GM12875 (cell line): Measurements from ENCODE around the gene LRBA.

Source experiments
- H3K4me3 ChIP-seq: one replicate; pipeline ENCODE4 v1.5.1; 2011; ENCODE audit warnings: low read depth, low read length, control low read depth
- TF ChIP-seq, protein P1 (sequence below): IDR thresholded peaks from 2 replicates; pipeline ENCODE4 v1.5.1; 2011; ENCODE audit warnings: low read depth, mild to moderate bottlenecking, control low read depth, inconsistent platforms, low read length, moderate library complexity, borderline replicate concordance; ENCODE audit not compliant: insufficient read depth

LRBA gene

DNA sequence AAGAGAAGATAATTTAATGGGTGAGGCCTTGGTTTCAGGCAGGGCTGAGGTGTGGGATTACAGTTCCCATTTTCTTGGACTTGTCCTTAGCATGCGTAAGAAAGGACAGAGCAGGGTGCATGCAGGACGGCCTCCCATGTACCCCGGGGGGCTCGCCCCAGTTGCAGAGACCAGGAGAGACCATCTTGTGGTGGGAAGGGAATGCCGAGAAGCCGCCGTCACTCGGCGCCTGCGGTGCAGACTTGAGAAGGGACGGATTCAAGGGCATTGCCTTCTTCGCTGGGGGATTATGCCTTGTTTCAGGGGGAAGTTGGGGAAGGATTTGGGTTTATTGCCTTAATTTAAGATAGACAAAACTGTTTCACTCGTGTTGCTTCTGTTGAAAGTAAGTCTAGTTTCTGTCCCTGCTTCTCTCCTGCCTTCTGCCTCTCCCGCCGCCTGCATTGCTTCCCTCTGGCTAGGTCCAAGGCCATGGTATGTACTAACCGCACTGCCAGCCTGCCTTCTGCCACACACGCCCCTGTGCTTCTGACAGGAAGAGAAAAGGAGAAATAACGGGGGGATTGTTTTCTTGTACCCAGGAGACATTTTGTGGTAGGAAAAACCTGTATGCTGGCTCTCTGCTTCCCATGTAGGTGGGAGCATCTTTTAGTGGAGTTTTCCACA, 761.0 kb downstream of the LRBA start:
- TF ChIP-seq, protein P1, sequence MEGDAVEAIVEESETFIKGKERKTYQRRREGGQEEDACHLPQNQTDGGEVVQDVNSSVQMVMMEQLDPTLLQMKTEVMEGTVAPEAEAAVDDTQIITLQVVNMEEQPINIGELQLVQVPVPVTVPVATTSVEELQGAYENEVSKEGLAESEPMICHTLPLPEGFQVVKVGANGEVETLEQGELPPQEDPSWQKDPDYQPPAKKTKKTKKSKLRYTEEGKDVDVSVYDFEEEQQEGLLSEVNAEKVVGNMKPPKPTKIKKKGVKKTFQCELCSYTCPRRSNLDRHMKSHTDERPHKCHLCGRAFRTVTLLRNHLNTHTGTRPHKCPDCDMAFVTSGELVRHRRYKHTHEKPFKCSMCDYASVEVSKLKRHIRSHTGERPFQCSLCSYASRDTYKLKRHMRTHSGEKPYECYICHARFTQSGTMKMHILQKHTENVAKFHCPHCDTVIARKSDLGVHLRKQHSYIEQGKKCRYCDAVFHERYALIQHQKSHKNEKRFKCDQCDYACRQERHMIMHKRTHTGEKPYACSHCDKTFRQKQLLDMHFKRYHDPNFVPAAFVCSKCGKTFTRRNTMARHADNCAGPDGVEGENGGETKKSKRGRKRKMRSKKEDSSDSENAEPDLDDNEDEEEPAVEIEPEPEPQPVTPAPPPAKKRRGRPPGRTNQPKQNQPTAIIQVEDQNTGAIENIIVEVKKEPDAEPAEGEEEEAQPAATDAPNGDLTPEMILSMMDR: no peak
- H3K4me3 ChIP-seq: no peak overlapping the region

DNA sequence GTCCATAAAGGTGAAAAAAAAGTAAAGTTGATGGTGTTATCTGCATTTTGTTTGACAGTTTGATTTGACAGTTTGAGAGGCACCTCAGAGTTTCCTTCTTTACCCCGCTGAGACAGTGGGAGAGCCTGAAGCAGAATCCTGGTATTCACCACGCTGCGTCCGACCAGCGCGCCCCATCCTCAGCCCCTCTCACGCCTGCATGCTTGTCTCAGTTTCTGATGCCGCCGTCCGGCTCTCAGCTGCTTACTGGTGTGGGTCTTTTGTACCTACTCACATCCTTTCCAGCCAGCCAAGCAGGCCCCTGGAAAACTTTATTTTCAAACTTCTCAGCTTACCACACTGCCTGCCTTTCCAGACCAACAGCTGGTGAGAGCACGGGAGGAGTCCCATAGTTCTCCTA, 761.7 kb downstream of the LRBA start:
- TF ChIP-seq, protein P1: no peak
- no peak overlapping the region for H3K4me3 ChIP-seq

GRCh38 chr4:150252741-150253140, 762.3 kb downstream of the LRBA start:
- TF ChIP-seq, protein P1: no peak
- H3K4me3 ChIP-seq: no peak overlapping the region

DNA sequence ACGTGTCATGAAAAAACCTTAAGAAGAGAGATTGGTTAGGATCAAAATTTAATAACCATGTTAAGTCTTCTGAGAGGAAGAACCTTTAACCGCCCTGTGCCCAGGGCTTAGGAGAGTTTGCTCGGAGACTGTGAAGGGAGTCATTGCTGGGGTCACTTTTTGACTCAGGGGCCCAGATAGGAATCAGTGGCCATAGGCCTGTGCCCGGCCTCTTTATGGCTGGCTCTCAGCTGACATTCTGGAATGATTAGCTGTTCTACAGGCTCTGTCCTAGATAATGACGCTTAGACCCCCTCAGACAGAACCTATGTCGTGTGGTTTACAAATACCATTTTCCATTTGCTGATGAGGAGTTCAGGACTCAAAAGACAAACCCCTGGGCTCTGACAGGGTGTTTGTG, 762.8 kb downstream of the LRBA start:
- no peak overlapping the region for H3K4me3 ChIP-seq
- TF ChIP-seq, protein P1: no peak

- TF ChIP-seq, protein P1: no peak
- no peak overlapping the region for H3K4me3 ChIP-seq
These were observed 763.3 kb downstream of the LRBA start for GRCh38 chr4:150251752-150252190.

DNA sequence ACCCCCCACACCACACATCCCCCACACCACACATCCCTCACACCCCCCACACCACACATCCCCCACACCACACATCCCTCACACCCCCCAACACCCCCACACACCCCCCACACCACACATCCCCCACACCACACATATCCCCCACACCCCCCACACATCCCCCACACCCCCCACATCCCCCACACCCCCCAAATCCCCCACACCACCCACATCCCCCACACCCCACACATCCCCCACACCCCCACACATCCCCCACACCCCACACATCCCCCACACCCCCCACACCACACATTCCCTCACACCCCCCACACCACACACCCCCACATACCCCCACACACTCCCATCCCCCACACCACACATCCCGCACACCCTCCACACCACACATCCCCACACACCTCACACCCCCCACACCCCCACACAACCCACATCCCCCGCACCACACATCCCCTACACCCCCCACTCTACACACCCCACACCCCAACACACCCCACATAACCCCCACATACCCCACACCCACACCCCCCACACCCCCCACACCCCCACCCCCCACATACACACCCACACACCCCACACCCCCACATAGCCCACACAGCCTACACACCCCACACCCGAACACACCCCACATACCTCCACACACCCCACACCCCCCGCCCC, 764.0 kb downstream of the LRBA start:
- TF ChIP-seq, protein P1: no peak
- no peak overlapping the region for H3K4me3 ChIP-seq
